ENCODE data around the gene CUX1.

DNA sequence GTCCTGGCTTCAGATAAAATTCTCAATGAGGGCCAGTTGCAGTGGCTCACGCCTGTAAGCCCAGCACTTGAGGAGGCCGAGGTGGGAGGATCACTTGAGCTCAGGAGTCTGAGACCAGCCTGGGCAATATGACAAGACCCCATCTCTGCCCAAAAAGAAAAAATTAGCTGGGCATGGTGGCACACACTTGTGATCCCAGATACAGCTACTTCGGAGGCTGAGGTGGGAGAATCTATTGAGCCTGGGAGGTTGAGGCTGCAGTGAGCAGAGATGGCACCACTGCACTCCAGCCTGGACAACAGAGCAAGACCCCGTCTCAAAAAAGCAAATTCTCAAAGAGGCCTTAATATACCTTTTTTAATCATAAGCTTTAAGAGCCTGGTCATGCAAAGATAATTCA is 142.9 kb downstream of the CUX1 start:
- TF ChIP-seq POLR2A (IDR thresholded peaks at IDR 0.05; ENCODE audit: low read depth, low read length) (no peak), SPI1 (IDR thresholded peaks at IDR 0.05; ENCODE audit: low read depth, low read length) (no peak), TAF1 (IDR thresholded peaks at IDR 0.05; ENCODE audit: low read depth, low read length) (no peak), POLR2AphosphoS5 (IDR thresholded peaks at IDR 0.05; ENCODE audit: low read depth, low read length) (no peak), PAX5 (IDR thresholded peaks at IDR 0.05; ENCODE audit: insufficient read depth, low read length, severe bottlenecking) (no peak), POU2F2 (IDR thresholded peaks at IDR 0.05; ENCODE audit: low read depth, low read length) (no peak)

Data from GM12891 (cell line).